ENCODE measurements around the gene CRYBA2.

Gene CRYBA2

DNA sequence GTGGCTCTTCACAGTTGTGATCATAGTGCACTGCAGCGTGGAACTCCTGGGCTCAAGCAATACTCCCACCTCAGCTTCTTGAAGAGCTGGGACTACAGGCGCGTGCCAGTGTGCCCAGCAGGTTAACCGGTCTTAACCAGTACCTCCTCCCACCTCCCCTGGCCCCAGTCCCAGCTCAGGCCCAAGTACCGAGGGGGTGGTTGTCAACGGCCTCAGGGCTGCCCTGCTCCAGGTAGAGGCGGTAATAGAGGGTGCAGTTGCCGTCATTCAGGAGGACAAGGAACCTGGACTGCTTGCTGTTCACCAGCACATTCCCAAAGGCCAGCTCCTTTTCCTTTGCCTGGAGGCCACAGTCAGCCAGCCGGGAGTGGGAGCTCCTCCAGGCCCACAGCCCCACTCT, 28.4 kb upstream of the CRYBA2 start:
- no peak overlapping the region for H3K27ac ChIP-seq (ENCODE audit: low read depth, low read length)
- H3K9ac ChIP-seq (ENCODE audit: low read length): no peak overlapping the region
- H3K4me3 ChIP-seq (ENCODE audit: insufficient read depth, low read length, poor library complexity, severe bottlenecking): no peak overlapping the region
- H3K27me3 ChIP-seq (ENCODE audit: low read length): no peaks in the 10 kb centered on the region
- no peaks in the 10 kb centered on the region for H3K9me2 ChIP-seq (replicated peaks; ENCODE audit: insufficient read depth, low read length)
- no peak overlapping the region for H3K4me2 ChIP-seq (ENCODE audit: low read depth, low read length, poor library complexity, severe bottlenecking)
- H2AFZ ChIP-seq (ENCODE audit: low read depth, low read length, severe bottlenecking): no peak overlapping the region
- no peaks in the 10 kb centered on the region for H4K20me1 ChIP-seq (ENCODE audit: low read depth, low read length)
- TF ChIP-seq, protein P1, sequence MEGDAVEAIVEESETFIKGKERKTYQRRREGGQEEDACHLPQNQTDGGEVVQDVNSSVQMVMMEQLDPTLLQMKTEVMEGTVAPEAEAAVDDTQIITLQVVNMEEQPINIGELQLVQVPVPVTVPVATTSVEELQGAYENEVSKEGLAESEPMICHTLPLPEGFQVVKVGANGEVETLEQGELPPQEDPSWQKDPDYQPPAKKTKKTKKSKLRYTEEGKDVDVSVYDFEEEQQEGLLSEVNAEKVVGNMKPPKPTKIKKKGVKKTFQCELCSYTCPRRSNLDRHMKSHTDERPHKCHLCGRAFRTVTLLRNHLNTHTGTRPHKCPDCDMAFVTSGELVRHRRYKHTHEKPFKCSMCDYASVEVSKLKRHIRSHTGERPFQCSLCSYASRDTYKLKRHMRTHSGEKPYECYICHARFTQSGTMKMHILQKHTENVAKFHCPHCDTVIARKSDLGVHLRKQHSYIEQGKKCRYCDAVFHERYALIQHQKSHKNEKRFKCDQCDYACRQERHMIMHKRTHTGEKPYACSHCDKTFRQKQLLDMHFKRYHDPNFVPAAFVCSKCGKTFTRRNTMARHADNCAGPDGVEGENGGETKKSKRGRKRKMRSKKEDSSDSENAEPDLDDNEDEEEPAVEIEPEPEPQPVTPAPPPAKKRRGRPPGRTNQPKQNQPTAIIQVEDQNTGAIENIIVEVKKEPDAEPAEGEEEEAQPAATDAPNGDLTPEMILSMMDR (IDR thresholded peaks at IDR 0.05; ENCODE audit: insufficient read depth, low read length, poor library complexity, severe bottlenecking): no peak
- no peak for TF ChIP-seq EZH2phosphoT487 (conservative IDR thresholded peaks at IDR 0.05; ENCODE audit: low read length)
- no peaks in the 10 kb centered on the region for H3K36me3 ChIP-seq (ENCODE audit: low read length)
- no peaks in the 10 kb centered on the region for H3K9me3 ChIP-seq (ENCODE audit: insufficient read depth, low read length)
- no peaks in the 10 kb centered on the region for H3F3A ChIP-seq (ENCODE audit: insufficient read depth)
- no peaks in the 10 kb centered on the region for H3K79me2 ChIP-seq (ENCODE audit: insufficient read depth, low read length)

DNA sequence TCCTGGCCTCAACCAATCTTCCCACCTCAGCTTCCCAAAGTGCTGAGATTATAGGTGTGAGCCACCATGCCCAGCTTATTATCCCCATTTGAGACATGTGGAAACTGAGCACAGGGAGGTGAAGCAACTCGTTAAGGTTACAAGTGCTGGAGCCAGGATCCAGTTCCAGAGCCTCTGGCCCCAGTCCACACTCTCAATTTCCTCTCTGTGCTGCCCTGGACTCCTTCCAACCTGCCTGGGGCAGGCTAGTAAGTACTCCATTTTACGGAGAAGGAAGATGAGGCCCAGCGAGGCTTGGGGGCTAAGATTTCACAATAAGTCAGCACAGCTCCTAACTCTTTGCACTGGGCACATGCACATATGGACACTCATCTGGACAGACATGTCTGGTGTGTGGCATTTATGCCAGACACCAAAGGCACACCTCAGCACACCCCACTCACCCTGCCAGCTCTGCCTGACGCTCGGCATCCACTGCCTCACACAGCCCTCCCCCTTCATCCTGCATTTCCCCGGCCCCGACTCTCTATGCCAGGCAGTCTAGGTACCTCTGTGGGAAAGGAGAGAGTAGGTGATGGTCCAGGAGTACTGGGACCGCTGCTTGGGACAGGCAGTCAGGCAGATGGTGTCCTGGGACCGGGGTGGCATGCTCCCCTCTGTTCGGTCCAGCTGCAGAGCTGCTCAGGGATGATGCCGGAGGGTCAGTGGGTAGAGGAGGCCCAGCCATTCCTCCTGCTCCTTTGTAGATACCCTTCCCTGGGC, 27.6 kb upstream of the CRYBA2 start:
- Histone ChIP-seq H3K27ac (ENCODE audit: low read depth, low read length) (no peak overlapping the region), H3K4me2 (ENCODE audit: low read depth, low read length, poor library complexity, severe bottlenecking) (no peak overlapping the region), H3K9ac (ENCODE audit: low read length) (no peak overlapping the region), H3F3A (ENCODE audit: insufficient read depth) (no peaks in the 10 kb centered on the region), H3K36me3 (ENCODE audit: low read length) (no peaks in the 10 kb centered on the region), H3K4me3 (ENCODE audit: insufficient read depth, low read length, poor library complexity, severe bottlenecking) (no peak overlapping the region), H3K79me2 (ENCODE audit: insufficient read depth, low read length) (no peaks in the 10 kb centered on the region), H2AFZ (ENCODE audit: low read depth, low read length, severe bottlenecking) (no peak overlapping the region), H3K9me3 (ENCODE audit: insufficient read depth, low read length) (no peaks in the 10 kb centered on the region), H3K27me3 (ENCODE audit: low read length) (no peaks in the 10 kb centered on the region), H4K20me1 (ENCODE audit: low read depth, low read length) (no peaks in the 10 kb centered on the region), H3K9me2 (replicated peaks; ENCODE audit: insufficient read depth, low read length) (no peaks in the 10 kb centered on the region)
- TF ChIP-seq, protein P1 (IDR thresholded peaks at IDR 0.05; ENCODE audit: insufficient read depth, low read length, poor library complexity, severe bottlenecking): no peak
- TF ChIP-seq EZH2phosphoT487 (conservative IDR thresholded peaks at IDR 0.05; ENCODE audit: low read length): no peak

DNA sequence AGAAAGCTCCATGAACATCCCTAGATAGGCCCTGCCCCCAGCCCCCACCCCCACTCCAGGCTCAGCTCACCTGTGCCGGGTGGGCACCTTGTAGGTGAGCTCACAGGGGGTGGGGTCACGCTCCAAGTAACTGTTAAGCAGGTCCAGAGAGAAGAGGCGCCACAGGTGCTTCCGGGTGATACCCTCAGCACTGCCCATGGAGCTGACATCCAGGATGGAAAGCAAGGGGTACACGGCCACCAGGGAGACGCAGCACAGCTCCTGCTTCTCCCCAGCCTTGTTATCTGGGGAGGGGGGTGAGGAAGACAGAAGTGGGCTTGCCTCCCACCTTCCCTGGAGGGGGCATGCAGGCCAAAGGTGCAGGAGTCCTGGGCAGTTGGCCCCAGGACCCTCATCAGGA, 26.2 kb upstream of the CRYBA2 start:
- no peak overlapping the region for H2AFZ ChIP-seq (ENCODE audit: low read depth, low read length, severe bottlenecking)
- no peaks in the 10 kb centered on the region for H3K27me3 ChIP-seq (ENCODE audit: low read length)
- H4K20me1 ChIP-seq (ENCODE audit: low read depth, low read length): no peaks in the 10 kb centered on the region
- H3K9ac ChIP-seq (ENCODE audit: low read length): no peak overlapping the region
- H3K36me3 ChIP-seq (ENCODE audit: low read length): no peaks in the 10 kb centered on the region
- H3K9me2 ChIP-seq (replicated peaks; ENCODE audit: insufficient read depth, low read length): no peaks in the 10 kb centered on the region
- H3K4me3 ChIP-seq (ENCODE audit: insufficient read depth, low read length, poor library complexity, severe bottlenecking): no peak overlapping the region
- no peak overlapping the region for H3K27ac ChIP-seq (ENCODE audit: low read depth, low read length)
- H3K9me3 ChIP-seq (ENCODE audit: insufficient read depth, low read length): no peaks in the 10 kb centered on the region
- no peak for TF ChIP-seq EZH2phosphoT487 (conservative IDR thresholded peaks at IDR 0.05; ENCODE audit: low read length)
- TF ChIP-seq, protein P1 (IDR thresholded peaks at IDR 0.05; ENCODE audit: insufficient read depth, low read length, poor library complexity, severe bottlenecking): no peak
- no peaks in the 10 kb centered on the region for H3F3A ChIP-seq (ENCODE audit: insufficient read depth)
- H3K79me2 ChIP-seq (ENCODE audit: insufficient read depth, low read length): no peaks in the 10 kb centered on the region
- H3K4me2 ChIP-seq (ENCODE audit: low read depth, low read length, poor library complexity, severe bottlenecking): no peak overlapping the region
